GF-D8 (cell line): ENCODE measurements around the gene YJU2.
"Not testable (repeated sequence)": the region's sequence is repeated elsewhere in the genome, so short reads cannot be mapped to it uniquely, and the experiment has no call there.

Source experiments
- DNase-seq: peaks from one replicate; lab custom pipeline; 2025; lab: John Stamatoyannopoulos, UW

YJU2 gene

DNA sequence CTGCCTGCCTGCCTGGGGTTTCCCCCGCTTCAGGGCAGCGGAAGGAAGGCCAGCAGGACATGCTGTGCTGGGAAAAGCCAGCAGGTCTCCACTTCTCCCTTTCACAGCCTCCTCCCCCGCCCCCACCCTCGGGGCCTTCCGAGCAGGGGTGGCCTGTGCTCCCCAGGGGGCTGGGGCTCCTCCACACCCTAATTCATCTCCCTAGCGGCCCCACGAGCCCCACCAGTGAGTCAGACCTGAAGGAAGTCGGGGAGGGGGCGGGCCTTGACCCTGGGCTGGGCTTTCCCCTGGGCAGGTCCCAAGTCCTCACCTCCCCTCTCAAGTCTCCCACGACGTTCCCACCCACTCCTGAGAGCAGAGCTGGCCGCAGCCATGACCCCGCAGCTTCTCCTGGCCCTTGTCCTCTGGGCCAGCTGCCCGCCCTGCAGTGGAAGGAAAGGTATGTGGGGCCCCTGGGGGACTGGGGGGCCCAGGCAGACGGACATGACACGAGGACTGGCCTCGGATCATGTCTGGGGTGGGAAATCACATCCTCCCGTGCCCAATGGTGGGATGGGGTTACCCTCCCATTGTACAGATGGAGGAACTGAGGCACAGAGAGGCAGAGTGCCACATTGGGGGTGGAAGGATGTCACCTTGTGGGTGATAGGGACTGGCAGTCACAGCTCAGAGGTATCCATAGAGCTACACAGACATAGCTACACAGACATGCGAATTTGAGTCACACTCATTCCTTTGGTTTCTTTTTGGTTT, 17.5 kb upstream of the YJU2 start, which contains the start of gene EBI3:
Gene EBI3, plus strand, starts transcription at position 345 of the 753 bp plus-strand sequence. Its CDS starts 28 bp downstream, at position 373.
- DNase-seq = no peak

DNA sequence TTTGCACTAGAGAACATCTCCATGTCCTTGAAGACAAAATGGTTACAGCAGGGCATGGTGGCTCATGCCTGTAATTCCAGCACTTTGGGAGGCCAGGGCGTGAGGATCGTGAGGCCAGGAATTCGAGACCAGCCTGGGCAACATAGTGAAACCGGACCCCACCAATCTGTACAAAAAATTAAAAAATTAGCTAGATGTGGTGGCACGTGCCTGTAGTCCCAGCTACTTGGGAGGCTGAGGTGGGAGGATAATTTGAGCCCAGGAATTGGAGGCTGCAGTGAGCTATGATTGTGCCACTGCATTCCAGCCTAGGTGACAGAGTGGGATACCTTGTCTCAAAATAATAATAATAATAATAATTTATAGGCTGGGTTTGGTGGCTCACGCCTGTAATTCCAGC, 16.6 kb upstream of the YJU2 start:
- DNase-seq = not testable (repeated sequence)

GRCh38 chr19:4231521-4231920, 15.4 kb upstream of the YJU2 start:
- not testable (repeated sequence) for DNase-seq

DNA sequence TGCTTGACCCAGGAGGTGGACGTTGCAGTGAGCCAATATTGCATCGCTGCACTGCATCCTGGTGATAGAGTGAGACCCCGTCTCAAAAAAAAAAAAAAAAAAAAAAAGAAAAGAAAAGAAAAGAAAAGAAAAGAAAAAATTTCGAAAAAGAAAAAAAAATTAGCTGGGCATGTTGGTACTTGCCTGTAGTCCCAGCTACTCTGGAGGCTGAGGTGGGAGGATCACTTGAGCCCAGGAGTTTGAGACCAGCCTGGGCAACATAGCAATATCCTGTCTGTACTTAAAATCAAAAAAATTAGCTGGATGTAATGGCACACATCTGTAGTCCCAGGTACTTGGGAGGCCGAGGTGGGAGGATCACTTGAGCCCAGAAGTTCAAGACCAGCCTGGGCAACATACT, 14.7 kb upstream of the YJU2 start:
- not testable (repeated sequence) for DNase-seq

- no peak for DNase-seq
Measured at GRCh38 chr19:4232614-4233281, 14.1 kb upstream of the YJU2 start.

- DNase-seq = no peak
Measured at GRCh38 chr19:4233282-4233853, 13.5 kb upstream of the YJU2 start.

DNA sequence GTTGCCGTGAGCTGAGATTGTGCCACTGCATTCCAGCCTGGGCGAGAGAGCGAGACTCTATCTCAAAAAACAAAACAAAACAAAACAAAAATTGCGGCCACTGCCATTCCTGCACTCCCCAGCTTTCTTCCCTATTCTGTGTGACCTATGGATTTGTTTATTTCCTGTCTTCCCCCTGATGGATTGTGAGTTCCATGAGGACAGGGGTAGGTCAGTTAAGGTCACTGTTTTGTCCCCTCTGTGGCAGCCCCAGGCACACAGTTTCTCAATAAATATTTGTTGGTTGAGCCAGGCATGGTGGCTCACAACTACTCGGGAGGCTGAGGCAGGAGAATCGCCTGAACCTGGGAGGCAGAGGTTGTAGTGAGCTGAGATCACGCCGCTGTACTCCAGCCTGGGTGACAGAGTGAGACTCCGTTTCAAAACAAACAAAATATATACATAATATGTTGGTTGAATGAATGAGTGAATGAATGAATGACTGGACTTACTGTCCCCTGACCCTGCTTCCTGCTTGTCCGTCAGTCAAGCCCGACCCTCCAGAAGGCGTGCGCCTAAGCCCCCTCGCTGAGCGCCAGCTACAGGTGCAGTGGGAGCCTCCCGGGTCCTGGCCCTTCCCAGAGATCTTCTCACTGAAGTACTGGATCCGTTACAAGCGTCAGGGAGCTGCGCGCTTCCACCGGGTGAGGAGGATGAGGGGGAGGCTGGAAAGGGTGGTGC, 12.6 kb upstream of the YJU2 start:
- no peak for DNase-seq

- no peak for DNase-seq
Measured at GRCh38 chr19:4234862-4235201, 12.0 kb upstream of the YJU2 start.

GRCh38 chr19:4237510-4237909, 9.4 kb upstream of the YJU2 start:
- DNase-seq = not testable (repeated sequence)

DNA sequence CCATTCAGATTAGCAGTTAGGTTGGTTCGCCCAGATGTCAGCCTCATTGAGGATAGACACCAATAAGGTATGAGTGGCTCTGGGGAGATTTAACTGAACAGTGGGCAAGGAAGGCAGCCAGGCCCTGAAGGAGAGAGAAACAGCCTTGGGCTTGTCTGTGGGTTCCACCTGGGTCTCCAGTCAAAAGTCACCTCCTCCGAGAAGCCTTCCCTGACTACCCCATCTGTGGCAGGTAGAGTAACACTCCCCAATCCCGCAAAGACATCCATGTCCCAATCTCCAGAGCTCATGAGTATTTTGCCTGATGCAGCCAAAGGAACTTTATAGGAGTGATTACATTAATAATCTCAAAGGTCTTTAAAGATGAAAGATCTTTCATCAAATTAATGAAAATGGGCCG, 8.0 kb upstream of the YJU2 start:
- no peak for DNase-seq

DNA sequence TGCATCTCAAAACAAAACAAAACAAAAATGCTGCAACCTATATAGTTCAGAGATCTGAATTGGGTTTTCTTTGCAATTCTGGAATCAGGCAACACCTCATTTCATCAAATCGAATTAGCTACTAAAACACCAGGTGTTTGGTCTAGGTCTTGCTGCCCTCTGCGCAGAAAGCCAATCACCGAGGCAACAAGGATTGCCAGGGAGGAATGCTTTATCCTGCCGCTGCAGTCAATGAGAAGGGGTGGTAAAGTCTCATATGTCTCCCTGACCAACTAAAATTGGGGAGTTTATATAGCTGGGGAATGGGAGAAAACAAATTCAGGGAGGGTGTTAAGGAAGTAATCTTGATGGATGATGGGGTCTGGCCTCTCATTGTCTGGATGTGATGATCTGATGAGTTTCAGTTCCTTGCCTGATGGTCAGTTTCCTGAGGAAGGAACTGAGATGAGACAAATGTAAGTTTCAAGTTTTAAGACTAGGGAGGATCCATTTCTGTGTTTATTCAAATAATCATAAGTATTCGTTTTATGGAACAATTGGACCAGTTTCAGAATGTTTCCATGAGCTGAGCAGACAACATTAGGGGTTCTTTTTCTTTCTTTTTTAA, 5.0 kb upstream of the YJU2 start:
- DNase-seq = no peak

GRCh38 chr19:4245938-4246337, 942 bp upstream of the YJU2 start:
- DNase-seq = not testable (repeated sequence)

DNA sequence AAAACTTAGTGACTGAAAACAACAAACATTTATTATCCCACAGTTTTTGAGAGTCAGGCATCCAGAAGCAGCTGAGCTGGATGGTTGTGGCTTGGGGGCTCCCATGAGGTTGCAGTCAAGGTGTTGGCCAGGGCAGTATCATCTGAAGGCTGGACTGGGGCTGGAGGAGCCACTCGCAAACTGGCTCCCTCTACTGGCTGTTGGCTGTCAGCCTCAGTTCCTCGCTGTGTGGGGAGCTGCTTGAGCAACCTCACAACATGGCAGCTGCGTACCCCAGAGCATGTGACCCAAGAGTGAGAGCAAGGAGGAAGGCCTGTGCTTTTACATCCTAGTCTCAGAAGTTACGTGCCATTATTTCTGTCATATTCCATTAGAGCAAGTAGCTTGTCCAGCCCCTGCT, 9.7 kb downstream of the YJU2 start:
- no peak for DNase-seq

DNA sequence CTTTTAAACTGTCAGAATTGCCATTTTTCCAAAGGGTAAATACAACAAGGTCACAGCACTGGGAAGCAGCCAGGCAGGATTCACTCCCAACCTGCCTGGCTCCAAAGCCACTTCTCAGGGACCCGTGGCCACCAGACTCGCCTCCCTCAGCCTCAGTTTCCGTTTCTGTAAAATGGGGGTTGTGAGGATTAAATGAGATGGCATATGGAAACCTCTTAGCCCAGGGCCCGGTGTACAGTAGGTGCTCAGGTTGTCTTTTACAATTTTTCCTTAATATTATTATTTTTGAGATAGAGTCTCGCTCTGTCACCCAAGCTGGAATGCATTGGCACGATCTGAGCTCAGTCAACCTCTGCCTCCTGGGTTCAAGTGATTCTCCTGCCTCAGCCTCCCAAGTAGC, 10.1 kb downstream of the YJU2 start:
- DNase-seq = no peak

DNA sequence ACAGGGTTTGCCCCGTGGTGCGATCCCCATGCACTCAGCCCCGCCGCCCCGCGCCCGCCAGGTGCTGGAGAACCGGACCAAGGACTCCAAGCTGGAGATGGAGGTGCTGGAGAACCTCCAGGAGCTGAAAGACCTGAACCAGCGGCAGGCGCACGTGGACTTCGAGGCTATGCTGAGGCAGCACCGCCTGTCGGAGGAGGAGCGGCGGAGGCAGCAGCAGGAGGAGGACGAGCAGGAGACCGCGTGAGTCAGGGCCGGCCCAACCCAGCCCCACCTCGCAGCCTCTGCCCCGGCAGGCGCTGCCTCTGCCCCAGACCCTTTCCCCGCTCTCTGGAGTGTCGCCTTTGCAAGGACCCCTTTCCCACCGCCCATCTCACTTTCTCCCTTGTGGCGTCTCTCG, 11.3 kb downstream of the YJU2 start:
- no peak for DNase-seq

GRCh38 chr19:4260613-4261191, 13.8 kb downstream of the YJU2 start:
- peak; percentile 8 for DNase-seq

GRCh38 chr19:4264812-4265211, 17.9 kb downstream of the YJU2 start:
- no peak for DNase-seq

DNA sequence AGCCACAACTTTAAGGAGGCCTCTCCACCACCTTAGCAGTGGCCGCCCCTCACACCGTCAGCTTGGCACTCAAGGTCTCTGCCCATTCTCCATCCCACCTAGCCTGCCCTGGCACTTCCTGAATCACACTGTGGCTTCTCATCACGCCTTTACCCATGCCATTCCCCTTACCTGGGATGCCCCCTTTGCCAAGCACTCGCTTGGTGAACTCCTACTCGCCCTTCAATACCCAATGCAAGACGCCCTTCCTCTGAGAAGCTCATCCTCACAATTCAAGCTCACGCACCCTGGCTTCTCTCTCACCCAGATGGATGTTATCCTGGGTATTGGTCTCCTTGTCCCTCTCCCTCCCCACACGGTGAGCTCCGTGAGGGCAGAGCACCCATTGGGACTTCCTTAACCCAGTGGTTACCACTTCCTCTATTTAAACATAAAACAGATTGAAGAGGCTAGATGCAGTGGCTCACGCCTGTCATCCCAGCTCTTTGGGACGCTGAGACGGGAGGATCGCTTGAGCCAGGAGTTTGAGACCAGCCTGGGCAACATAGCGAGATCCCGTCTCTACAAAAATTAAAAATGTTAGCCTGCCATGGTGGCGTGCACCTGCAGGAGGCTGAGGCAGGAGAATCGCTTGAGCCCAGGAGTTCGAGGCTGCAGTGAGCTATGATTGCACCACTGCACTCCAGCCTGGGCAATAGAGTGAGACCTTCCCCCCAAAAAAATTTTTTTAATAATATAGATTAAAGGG, 19.5 kb downstream of the YJU2 start:
- DNase-seq = no peak

DNA sequence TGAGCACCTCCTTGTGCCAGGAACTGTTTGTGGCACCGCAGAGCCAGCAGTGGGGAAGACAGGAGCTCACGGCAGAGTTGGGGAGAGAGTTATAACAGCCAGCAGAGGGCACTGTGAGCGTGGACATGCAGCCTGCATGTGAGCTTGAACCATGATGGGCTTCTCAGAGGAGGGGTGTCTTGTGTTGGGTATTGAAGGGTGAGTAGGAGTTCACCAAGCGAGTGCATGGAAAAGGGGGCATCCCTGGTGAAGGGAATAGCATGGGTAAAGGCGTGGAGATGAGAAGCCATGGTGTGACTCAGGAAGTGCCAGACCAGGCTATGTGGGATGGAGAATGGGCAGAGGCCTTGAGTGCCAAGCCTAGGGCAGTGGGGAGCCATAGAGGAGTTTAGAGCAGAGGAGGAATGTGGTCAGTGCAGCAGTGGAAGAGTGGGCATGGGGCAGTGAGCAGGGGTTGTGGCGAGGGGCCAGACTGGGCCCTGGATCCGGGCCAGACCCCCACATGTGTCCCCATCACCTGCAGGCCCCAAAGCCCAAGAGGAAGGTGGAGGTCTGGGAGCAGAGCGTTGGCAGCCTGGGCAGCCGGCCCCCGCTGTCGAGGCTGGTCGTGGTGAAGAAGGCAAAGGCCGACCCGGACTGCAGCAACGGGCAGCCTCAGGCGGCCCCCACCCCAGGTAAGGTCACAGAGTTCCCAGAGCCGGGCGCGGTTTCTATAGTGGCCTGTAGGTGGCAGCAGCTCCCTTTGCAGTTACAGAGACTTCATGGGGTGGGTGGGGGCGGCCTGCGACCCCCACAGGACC, 20.4 kb downstream of the YJU2 start:
- peak; percentile 38 for DNase-seq
